MV-4-11 (cell line): ENCODE measurements around the gene MAPT.
"Not testable (repeated sequence)": the region's sequence is repeated elsewhere in the genome, so short reads cannot be mapped to it uniquely, and the experiment has no call there.

ENCODE experiments used
- DNase-seq: peaks from one replicate; lab custom pipeline; 2025; lab: John Stamatoyannopoulos, UW

MAPT gene

GRCh38 chr17:45954914-45955313, 60.6 kb downstream of the MAPT start:
- no peak for DNase-seq

- no peak for DNase-seq
Observed at GRCh38 chr17:45955326-45955725, 61.0 kb downstream of the MAPT start.

GRCh38 chr17:45956090-45956489, 61.7 kb downstream of the MAPT start:
- no peak for DNase-seq

GRCh38 chr17:45956746-45957145, 62.4 kb downstream of the MAPT start:
- DNase-seq = not testable (repeated sequence)

GRCh38 chr17:45958307-45958706, 64.0 kb downstream of the MAPT start:
- no peak for DNase-seq

DNA sequence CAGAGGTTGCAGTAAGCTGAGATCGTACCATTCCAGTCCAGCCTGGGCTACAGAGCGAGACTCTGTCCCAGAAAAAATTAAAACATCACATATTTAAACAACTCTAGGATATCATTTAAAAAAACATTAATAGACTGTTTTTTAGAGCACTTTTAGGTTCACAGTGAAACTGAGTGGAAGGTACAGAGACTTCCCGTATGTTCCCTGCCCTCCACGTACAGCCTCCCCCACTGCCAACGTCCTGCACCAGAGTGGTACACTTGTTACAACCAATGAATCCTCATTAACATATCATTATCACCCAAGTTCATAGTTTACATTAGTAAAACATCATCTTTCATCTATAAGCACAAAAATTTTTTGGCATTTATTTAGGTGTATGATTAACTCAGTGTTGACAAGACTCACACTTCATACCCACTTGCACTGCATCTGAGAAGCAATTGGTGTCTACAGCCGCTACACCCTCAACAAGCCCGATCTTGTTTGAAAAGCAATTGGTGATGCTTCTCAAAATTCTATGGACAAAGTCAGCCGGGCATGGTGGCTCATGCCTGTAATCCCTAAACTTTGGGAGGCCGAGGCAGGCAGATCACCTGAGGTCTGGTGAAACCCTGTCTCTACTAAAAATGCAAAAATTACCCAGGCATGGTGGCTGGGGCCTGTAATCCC, 64.8 kb downstream of the MAPT start:
- DNase-seq = no peak

DNA sequence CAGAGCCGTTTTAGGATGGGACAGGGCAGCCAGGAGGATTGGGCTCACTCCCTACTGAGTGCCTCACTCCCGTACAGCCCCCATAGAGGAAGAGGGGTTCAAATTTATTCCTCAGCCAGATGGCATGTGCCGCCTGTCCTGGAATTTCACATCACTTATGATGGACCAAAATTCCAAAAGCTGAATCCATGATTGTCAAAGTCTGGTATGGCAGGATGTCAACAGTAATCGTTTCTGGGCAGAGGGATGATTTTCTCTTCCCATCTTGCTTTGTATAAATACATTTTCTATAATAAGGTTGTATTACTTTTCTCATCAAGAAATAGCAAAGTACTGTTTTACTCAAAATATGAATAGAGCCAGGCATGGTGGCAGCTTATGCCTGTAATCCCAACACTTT, 66.0 kb downstream of the MAPT start:
- no peak for DNase-seq

DNA sequence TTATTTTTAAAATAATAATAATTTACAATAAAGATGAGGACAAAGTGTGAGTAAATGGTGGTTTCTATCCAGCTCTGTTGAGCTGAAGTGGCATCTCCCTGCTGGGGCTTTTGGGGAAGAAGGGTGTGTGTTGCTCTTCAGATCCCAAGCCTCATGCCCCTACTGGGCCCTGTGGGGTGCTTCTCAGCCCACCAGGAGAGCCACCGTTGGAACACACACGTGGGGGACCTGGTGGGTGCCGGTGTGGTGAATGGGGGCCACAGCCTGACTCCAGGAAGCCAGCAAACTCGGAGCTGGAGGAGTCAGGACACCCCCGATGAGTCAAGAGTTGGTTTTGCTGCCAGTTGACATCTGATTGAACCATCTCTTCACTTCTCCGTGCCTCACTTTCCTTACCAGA, 66.9 kb downstream of the MAPT start:
- no peak for DNase-seq

DNA sequence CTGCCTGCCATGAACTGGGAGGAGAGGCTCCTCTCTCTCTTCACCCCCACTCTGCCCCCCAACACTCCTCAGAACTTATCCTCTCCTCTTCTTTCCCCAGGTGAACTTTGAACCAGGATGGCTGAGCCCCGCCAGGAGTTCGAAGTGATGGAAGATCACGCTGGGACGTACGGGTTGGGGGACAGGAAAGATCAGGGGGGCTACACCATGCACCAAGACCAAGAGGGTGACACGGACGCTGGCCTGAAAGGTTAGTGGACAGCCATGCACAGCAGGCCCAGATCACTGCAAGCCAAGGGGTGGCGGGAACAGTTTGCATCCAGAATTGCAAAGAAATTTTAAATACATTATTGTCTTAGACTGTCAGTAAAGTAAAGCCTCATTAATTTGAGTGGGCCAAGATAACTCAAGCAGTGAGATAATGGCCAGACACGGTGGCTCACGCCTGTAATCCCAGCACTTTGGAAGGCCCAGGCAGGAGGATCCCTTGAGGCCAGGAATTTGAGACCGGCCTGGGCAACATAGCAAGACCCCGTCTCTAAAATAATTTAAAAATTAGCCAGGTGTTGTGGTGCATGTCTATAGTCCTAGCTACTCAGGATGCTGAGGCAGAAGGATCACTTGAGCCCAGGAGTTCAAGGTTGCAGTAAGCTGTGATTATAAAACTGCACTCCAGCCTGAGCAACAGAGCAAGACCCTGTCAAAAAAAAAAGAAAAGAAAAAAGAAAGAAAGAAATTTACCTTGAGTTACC, 68.0 kb downstream of the MAPT start:
- no peak for DNase-seq

DNA sequence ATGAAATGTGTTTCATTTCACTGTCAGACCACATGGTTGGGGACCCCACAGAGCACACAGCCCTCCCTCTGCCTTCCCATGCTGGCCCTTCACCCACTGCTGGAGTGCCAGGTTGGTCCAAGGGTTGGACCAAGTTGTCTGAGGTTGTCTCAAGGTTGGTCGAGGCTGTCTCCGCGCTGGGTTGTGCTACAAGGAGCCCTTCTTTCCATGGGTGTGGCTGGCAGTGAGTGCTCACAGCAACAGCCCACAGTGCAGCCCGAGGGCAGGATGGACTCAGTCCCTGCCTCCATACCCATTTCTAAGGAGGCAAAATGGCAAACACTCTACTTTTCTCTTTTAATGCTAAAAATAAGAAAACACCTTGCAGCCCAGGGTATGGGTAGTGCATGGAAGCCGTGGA, 68.9 kb downstream of the MAPT start:
- no peak for DNase-seq

DNA sequence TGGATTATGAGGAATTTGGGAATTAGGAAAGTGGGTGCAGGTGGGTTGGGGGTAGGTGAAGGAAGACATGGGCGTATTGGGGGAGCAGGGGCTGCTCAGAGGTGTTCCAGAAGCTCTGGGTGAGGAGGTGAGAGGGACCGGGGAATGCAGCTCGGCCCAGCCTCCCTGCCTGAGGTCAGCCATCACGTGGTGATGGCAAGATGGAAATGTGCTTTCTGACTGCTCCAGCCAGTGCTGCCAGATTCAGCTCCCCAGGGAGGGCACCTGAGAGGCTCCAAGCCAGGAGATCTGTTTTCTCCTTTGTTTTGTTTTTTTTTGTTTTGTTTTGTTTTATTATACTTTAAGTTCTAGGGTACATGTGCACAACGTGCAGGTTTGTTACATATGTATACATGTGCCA, 69.5 kb downstream of the MAPT start:
- no peak for DNase-seq

DNA sequence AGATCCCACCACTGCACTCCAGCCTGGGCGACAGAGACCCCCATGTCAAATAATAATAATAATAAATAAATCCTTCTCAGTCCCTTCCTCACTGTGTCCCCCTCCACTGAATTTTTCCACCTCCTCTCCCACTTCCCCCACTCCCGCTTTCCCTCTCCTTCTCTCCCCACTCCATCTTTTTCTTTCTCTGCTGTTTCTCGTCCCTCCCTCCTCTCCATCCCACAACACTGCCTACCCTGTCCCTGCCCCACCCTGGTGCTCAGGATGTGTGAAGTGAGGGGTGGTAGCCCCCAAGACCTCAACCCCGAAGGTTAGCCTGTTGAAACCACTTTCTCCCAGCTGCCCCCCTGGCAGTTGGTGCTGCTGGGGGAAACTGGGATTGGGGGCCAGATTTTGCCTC, 70.3 kb downstream of the MAPT start:
- DNase-seq = no peak

DNA sequence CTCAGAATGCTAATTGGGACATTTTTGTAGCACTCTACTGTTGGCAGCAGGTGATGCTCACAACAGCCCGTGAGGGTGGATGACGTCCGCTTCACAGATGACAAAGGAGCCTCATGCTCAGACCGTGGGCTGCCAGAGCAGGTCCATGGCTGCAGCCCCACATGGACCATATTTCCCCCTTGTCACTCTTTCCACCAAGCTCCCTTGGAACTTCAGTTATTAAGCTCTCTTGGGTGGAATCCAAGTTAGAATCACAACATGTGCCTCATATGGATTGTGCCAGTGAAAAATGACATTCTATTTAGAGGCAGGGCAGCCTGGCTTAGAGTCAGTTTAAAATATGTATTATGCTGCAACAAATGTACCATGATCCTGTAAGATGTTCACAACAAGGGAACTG, 71.5 kb downstream of the MAPT start:
- no peak for DNase-seq

DNA sequence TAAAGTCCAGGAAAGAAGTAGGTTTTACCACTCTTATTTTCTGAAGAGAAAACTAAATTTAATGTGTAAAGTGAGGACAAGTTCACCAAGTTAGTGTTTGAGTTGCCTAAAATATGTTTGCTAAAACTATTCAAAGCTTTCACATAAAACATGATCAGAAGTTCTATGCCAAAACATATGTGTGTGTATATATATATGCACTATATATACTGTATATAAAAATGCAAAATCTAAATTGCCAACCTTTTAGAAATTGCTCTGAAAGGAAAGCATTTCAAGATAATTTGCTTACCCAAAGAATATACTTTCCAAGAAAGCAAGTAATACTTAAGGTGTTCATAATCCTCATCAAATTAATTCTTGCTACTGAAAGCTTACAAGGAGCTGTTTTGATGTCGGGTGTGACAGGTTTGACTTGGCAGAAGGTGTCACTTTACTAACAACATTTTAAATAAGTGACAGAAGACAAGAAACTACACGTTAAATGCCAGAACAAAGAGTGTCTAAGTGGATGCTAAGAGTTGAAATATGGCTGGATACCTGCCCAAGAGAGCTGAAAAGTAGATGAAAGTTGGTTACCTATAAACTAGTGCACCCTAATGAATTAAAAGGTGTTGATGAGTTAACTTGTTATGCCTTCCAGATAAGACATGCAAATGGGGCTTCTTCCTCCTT, 72.4 kb downstream of the MAPT start:
- DNase-seq = no peak

DNA sequence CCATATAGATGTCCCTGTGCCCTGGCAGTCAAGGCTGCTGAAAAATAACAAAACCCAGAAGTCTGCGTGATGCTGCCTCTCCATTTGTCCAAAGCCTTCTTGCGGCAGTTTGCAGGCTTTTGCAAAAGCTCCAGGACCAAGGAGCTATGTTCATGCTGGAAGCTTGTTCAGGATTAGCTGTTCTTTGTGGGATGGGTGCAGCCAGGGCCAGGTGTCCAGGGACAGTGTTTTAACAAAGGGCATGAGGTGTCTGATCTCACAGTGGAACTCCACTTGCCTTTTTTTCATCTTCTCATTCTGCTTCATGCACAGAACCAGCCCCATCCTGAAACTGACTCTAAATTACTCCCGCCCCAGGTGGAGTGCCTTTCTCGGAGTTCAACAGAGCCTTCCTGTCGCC, 73.0 kb downstream of the MAPT start:
- DNase-seq = no peak

GRCh38 chr17:45968732-45969131, 74.4 kb downstream of the MAPT start:
- no peak for DNase-seq

- DNase-seq = no peak
Observed at GRCh38 chr17:45969726-45970125, 75.4 kb downstream of the MAPT start.

- no peak for DNase-seq
Observed at GRCh38 chr17:45970659-45971058, 76.3 kb downstream of the MAPT start.

DNA sequence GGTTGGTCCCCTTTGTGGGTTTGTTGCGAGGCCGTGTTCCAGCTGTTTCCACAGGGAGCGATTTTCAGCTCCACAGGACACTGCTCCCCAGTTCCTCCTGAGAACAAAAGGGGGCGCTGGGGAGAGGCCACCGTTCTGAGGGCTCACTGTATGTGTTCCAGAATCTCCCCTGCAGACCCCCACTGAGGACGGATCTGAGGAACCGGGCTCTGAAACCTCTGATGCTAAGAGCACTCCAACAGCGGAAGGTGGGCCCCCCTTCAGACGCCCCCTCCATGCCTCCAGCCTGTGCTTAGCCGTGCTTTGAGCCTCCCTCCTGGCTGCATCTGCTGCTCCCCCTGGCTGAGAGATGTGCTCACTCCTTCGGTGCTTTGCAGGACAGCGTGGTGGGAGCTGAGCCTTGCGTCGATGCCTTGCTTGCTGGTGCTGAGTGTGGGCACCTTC, 77.4 kb downstream of the MAPT start:
- no peak for DNase-seq

DNA sequence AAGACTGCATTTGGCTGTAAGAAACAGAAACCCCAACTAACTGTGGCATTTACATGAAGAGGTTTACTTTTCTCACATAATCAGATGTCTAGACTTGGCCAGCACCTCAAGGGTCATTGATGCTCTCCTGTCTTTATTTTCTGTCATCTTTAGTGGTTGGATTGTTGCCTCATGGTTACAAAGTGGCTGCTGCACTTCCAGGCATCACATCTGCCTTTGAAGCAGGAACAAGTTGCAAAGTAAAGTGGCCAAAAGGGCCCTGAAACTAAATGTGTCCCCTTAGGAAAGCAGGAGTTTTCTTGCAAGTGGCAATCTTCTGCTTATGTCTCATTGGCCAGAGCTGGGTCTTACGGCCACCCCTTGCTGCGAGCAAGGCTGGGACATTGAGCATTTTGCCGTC, 78.2 kb downstream of the MAPT start:
- DNase-seq = no peak

GRCh38 chr17:45973099-45973780, 78.9 kb downstream of the MAPT start:
- no peak for DNase-seq

DNA sequence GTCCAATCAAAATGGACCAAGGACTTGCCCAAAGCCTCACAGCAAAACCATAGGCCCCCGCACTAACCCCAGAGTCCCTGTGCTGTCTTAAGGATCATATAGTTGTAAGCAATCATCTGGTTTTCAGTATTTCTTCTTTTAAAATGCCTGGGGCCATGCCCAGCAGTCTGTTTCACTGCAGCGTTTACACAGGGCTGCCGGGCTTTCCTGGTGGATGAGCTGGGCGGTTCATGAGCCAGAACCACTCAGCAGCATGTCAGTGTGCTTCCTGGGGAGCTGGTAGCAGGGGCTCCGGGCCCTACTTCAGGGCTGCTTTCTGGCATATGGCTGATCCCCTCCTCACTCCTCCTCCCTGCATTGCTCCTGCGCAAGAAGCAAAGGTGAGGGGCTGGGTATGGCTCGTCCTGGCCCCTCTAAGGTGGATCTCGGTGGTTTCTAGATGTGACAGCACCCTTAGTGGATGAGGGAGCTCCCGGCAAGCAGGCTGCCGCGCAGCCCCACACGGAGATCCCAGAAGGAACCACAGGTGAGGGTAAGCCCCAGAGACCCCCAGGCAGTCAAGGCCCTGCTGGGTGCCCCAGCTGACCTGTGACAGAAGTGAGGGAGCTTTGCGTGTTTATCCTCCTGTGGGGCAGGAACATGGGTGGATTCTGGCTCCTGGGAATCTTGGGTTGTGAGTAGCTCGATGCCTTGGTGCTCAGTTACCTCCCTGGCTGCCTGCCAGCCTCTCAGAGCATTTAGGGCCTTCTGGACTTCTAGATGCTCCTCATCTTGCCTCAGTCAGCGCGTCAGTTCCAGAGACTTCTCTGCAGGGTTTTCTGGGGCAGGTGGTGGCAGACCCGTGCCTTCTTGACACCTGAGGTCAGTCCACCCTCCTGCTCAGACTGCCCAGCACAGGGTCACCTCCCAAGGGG, 79.8 kb downstream of the MAPT start:
- DNase-seq = no peak
